PFSK-1 (cell line): ENCODE measurements around the gene C22orf31.

Experiments
- FOXP2 ChIP-seq: optimal IDR thresholded peaks from 2 replicates; pipeline ENCODE3; 2011; ENCODE audit warnings: borderline replicate concordance, control low read depth, inconsistent platforms; ENCODE audit not compliant: insufficient read depth; ENCODE audit errors: extremely low read length, extremely low read depth
- POLR2AphosphoS5 ChIP-seq: IDR thresholded peaks from 2 replicates; pipeline ENCODE4 v1.6.1; 2012; ENCODE audit warnings: low read depth, mild to moderate bottlenecking, control low read depth, low read length, moderate library complexity
- SIN3A ChIP-seq: IDR thresholded peaks from 2 replicates; pipeline ENCODE4 v1.6.1; 2012; ENCODE audit warnings: mild to moderate bottlenecking, low read length, moderate library complexity, borderline replicate concordance; ENCODE audit not compliant: insufficient read depth
- TAF1 ChIP-seq: IDR thresholded peaks from 2 replicates; pipeline ENCODE4 v1.6.1; 2012; ENCODE audit warnings: low read length, control low read depth, borderline replicate concordance; ENCODE audit not compliant: insufficient read depth
- TF ChIP-seq, protein P1 (sequence below), 2 experiments: IDR thresholded peaks; 2 replicates each; pipeline versions ENCODE4 v1.6.1 to v1.8.0; 2011 to 2012; ENCODE audit warnings: low read depth in 2 of 2, low read length in 2 of 2, control low read depth in 1 of 2, inconsistent platforms in 1 of 2, mild to moderate bottlenecking in 1 of 2, moderate library complexity in 1 of 2; ENCODE audit not compliant: insufficient read depth in 1 of 2

C22orf31 gene

DNA sequence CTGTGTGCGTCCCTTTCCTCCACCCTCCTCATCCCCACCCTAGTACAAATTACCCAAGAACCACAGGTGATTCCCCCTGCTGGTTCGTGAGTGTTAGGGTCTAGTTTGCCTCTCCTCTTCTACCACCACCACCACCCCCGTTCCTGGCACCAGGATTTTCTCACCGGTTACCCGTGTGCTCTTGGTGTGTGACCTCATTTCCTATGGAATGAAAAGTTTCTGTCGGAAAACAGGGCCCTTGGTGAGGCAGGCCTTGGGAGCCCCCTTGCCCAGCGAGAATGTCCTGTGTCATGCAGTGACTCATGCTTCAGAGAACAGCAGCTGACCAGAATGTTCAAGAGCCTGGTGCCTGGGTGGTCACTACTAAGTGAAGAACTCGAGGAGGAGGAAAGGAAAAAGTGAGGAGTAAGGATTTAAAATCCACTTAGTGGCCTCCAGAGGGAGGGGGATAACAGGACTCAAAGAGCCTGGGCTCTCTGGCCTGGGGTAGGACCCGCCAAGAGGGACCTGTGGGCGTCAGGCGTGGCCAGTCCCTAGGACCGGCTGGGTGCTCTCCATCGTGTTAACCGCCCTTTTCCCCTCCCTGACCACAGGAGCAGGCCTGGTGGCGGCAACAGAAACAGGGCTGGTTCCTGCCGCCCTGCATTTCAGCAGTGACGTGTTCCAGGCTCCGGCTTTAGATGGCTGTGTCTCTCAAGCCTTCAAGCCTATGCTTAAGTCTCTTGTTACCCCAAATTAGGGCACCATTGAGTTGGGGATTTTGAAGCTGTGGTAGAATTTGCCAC is 30.2 kb downstream of the C22orf31 start:
- TF ChIP-seq SIN3A (no peak), FOXP2 (no peak), POLR2AphosphoS5 (no peak), TAF1 (no peak)
- TF ChIP-seq, protein P1, sequence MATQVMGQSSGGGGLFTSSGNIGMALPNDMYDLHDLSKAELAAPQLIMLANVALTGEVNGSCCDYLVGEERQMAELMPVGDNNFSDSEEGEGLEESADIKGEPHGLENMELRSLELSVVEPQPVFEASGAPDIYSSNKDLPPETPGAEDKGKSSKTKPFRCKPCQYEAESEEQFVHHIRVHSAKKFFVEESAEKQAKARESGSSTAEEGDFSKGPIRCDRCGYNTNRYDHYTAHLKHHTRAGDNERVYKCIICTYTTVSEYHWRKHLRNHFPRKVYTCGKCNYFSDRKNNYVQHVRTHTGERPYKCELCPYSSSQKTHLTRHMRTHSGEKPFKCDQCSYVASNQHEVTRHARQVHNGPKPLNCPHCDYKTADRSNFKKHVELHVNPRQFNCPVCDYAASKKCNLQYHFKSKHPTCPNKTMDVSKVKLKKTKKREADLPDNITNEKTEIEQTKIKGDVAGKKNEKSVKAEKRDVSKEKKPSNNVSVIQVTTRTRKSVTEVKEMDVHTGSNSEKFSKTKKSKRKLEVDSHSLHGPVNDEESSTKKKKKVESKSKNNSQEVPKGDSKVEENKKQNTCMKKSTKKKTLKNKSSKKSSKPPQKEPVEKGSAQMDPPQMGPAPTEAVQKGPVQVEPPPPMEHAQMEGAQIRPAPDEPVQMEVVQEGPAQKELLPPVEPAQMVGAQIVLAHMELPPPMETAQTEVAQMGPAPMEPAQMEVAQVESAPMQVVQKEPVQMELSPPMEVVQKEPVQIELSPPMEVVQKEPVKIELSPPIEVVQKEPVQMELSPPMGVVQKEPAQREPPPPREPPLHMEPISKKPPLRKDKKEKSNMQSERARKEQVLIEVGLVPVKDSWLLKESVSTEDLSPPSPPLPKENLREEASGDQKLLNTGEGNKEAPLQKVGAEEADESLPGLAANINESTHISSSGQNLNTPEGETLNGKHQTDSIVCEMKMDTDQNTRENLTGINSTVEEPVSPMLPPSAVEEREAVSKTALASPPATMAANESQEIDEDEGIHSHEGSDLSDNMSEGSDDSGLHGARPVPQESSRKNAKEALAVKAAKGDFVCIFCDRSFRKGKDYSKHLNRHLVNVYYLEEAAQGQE (IDR thresholded peaks at IDR 0.05; ENCODE audit: insufficient read depth in 1 of 2, low read depth in 2 of 2, low read length in 2 of 2) = no peak

GRCh38 chr22:29030618-29031226 is 30.9 kb downstream of the C22orf31 start:
- TF ChIP-seq, protein P1 (IDR thresholded peaks at IDR 0.05; ENCODE audit: insufficient read depth in 1 of 2, low read depth in 2 of 2, low read length in 2 of 2) = no peak
- TF ChIP-seq POLR2AphosphoS5 (no peak), FOXP2 (peak; percentile 80)

DNA sequence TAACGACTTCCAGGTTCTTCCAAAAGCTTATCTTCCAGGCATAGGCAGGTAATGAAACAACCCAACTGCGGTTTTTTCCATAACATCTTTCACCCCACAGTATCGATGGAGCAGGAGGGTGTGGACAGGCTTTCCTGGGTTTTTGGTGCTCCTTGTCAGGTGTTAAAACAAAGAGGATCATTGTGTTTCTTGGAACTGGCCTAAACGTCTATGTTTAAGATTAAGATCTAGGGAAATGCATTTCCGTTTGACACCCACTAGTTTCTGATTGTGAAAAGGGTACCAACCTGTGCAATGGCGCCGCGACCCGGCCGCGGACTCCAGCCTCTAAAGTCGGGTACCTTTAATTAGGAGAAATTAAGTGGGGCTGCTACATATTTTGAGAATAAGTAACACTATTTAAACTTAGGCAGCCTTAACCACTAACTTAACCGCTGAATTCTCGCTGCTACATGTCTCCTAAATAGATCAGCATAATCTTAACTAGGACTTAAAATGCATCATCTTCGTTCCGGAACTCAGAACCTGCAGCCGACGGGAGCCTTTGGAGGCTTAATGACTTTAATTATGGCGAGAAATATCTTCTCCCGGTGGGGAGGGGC is 31.5 kb downstream of the C22orf31 start:
- TF ChIP-seq FOXP2 (no peak), TAF1 (no peak), SIN3A (no peak), POLR2AphosphoS5 (no peak)
- TF ChIP-seq, protein P1 (IDR thresholded peaks at IDR 0.05; ENCODE audit: insufficient read depth in 1 of 2, low read depth in 2 of 2, low read length in 2 of 2) = no peak

GRCh38 chr22:29029202-29030000 is 32.2 kb downstream of the C22orf31 start:
- TF ChIP-seq, protein P1 (IDR thresholded peaks at IDR 0.05; ENCODE audit: insufficient read depth in 1 of 2, low read depth in 2 of 2, low read length in 2 of 2) = no peak
- TF ChIP-seq FOXP2 (no peak), TAF1 (no peak), POLR2AphosphoS5 (no peak), SIN3A (no peak)
